GM11168 (cell line): Measurements from ENCODE around the gene NOC2L.

Source experiments
- in situ Hi-C: fragments of 300-500 bp; cut with MboI; formaldehyde crosslinking; loops from one replicate; pipeline ENCODE4 v1.12.0; 2022; ENCODE audit warnings: low sequenced_read_pairs; ENCODE audit not compliant: unreplicated experiment

NOC2L gene

DNA sequence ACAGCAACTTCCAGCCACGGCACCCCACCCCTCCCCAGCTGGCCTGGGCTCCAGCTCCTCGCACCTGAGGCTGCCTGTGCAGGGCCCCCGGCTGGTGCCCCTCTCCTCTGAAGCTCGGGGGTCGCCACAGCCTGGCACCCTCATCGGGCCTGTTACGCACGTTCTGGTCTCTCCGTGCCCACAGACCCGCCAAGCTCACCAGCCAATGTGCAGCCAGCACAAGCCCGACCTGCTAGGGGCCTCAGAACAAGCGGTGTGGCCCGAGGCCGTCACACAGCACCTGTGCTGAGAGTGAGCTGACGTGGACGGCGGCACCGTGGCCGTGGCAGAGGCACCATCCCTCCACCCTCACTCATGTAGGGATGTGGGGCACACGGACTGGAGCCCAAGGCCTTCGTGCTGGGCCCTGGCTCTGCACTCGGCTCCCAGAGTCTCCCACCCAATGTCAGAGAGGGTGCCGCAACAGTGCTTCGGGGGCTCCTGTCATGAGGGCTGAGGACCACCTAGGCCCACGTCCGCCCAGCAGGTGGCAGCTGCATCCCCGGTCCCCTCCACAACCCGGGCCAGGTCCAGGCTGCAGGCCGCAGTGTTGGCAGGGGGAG lies 39.7 kb downstream of the NOC2L start:
- in situ Hi-C loops = no loop called here

GRCh38 chr1:918843-919242 lies 40.2 kb downstream of the NOC2L start:
- in situ Hi-C loops = no loop called here

DNA sequence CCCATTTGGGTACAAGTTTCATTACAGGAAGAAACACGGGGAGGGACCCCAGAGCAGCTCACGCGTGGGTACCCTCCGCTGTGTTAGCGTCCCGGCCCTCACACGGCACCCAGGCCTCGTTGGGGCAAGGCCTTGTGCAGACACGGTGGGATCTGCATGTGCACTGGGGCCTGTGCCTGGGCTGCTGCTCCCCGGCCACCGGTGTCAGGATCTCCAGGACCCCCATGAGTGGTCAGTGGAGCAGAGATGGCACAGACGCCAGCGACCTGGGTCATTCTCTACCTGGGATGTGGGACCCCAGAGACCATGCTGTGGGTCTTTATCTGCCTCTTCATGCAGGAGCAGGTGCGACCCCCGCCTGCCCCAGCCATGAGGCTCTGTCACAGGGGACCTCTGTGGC lies 40.7 kb downstream of the NOC2L start:
- in situ Hi-C loops = no loop called here

DNA sequence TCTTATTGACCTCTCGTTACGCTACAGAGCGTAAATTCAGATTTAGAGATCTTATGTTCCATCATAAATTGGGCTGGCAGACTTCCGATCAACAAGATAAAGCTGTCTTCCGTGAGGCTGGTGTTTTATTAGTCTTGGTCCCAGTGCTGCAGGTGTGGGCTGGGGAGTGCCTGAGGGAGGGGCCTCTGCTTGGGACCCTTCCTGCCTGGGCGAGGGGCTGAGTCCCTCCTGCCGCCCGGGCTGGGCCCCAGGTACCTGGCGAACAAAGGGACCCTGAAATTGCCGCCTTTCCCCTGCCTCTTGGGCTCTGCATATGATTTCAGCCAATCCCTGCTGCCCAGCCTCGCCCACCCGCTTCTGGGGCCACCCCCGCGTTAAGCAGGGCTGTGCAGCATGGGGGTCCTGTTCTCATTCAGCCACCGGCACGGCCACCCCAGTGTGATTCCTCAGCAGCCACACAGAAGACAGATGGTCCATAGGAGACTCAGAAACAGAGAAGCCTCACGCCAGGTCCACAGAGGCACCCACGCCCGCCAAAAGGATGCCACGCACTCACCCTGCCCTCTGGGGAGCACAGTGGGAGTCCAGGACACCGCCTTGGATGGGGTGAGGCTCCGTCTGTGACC lies 41.5 kb downstream of the NOC2L start:
- in situ Hi-C loops = no loop called here

- in situ Hi-C loops = no loop called here
Observed at GRCh38 chr1:917076-917459, 42.0 kb downstream of the NOC2L start.

GRCh38 chr1:916173-917075 lies 42.6 kb downstream of the NOC2L start:
- in situ Hi-C loops = no loop called here

DNA sequence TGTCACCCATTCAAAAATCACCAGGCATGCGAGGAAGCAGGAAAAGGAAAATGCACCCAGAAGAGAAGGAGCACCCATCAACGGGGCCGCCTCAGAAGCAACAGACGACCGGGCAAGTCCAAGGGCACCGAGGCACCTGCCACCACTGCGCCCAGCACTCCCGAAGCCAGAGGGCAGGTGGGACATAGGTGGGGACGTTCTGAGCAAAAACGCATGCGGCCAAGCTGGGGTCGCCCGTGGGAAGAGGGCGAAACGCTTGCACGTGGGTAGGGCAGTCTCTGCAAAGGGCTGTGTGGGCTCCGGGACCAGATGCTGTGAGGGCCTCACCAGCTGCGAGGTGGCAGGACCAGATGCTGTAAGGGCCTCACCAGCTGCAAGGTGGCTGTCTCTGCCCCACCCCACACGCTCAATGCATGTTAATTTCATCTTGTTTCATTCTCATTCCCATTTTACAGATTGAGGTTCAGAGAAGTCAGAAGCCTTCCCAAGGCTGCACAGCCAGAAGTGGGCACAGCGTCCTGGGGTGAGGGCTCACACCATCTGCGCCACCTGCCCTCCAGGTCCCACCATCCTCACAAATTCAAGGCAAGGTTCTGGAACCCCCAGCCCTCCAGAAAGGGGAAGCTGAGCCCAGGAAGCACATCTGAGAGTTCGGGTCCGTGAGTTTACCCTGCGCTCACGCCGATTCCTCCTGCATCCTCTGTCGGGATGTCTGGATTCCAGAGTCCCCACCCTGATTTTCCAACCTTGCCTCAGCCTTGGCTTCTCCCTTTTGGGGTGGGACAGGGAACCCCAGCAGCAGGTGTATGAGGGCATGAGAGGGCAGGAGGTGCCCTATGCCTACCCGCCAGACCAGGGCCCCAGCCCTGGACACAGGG lies 43.5 kb downstream of the NOC2L start:
- in situ Hi-C loops = no loop called here

DNA sequence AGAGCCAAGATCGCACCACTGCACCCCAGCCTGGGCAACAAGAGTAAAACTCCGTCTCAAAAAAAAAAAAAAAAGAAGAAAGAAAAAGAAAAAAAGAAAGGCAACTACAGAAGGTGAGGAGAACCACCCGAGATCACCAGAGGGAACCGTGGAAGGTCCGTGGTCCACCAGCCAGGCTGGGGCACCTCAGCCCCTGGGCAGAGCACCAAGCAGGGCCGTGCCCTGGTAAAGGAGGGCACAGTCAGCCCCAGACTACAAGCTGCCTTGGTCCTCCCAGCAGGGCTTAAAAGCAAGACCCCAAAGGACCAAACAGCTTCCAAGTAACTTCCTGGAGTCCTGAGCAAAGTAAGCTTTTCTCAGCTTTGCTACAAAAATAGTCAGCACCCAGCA lies 44.2 kb downstream of the NOC2L start:
- in situ Hi-C loops = no loop called here

DNA sequence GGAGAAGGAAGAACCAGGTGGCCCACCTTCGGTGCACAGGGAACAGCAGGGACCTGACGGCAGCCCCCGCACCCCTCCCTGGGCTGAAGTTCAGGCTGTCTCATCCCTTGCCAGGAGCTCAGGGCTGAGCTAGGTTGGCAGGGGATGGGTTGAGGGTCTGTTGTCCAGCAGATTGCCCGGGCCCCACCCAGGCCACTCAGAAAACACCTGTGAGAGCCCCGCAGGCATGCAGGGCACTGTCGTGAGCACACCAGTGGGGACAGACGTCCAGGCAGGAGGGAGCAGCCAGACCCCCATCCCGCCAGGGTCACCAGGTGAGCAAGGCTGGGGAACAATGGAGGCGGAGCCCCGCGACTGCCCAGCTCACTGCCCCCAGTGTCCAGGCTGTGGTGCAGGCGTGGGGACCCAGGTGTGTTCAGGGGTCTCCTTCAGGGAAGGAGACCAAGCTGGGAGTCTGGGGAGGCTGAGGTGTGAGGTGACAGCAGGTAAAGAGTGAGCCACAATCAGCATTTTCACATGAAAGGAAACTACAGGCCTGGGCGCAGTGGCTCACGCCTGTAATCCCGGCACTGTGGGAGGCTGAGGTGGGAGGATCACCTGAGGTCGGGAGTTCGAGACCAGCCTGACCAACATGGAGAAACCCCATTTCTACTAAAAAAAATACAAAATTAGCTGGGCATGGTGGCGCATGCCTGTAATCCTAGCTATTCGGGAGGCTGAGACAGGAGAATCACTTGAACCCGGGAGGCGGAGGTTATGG lies 44.7 kb downstream of the NOC2L start:
- in situ Hi-C loops = no loop called here

DNA sequence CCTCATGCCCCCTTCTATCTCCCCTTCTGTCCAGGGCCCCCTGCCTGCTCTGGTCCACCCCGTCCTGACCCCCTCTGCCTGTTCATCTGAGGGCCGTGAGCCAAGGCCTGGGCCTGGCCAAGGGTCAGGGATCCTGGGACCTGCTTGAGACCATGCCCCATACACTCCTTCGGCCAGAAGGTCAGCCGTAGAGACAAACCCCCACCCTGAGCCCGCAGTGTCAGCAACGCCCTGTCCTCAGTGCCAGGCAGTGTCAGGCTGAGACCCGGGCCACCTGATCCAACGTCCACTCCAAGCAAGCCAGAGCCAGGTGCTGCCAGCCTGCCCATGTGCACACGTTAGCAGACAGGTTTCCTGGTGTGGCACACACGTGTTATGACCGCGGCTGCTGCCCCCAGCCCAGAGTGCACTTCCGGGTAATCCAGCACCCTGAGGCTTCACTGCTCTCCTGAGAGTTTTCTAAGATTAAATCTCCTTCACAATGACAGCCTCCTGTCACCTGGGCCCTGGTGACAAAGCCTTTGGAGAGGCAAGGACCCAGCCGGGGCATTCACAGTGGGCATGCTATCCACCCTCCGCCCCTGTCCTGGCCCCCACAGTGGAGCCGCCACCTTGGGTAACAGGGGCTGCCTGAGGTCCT lies 45.4 kb downstream of the NOC2L start:
- in situ Hi-C loops = no loop called here

GRCh38 chr1:912740-913301 lies 46.2 kb downstream of the NOC2L start:
- in situ Hi-C loops = no loop called here

DNA sequence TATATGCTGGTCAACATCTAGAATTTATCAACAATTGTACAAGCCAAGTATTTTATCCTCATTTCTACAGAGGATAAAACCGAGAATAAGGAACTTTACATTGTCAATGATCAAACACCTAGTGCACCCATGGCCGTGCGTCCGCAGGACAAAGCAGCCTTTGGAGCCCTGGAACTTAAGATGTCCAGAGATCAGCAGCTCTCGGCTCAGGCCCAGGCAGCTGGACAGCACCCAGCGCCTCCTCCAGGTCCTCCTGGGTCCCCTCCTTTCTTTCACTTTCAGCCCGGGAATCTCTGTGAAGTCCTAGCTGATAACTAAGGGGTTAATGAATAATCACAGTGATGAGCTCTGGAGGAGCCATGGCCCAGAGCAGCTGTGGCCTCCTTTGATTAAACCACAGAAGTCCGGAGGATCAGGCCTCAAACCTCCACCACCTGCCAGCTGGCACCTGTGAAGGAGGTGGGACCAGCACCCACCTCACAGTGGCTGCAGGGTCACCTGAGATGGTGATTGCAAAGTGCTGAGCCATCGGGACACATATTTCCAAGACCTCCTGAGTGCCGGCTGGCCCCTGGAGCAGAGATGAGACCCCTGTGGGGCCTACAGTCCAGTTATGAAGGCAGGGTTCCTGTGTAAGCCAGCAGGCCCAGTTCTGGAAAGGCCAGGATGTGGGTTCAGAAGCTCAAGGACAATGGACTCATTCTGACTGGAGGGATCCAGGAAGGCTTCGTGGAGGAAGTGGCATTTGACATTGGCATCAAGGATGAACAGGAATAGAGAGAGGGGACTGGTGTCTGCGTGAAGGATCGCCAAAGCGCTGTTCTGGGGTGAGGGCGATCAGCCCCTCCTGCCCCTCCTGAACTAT lies 46.9 kb downstream of the NOC2L start:
- in situ Hi-C loops = no loop called here

DNA sequence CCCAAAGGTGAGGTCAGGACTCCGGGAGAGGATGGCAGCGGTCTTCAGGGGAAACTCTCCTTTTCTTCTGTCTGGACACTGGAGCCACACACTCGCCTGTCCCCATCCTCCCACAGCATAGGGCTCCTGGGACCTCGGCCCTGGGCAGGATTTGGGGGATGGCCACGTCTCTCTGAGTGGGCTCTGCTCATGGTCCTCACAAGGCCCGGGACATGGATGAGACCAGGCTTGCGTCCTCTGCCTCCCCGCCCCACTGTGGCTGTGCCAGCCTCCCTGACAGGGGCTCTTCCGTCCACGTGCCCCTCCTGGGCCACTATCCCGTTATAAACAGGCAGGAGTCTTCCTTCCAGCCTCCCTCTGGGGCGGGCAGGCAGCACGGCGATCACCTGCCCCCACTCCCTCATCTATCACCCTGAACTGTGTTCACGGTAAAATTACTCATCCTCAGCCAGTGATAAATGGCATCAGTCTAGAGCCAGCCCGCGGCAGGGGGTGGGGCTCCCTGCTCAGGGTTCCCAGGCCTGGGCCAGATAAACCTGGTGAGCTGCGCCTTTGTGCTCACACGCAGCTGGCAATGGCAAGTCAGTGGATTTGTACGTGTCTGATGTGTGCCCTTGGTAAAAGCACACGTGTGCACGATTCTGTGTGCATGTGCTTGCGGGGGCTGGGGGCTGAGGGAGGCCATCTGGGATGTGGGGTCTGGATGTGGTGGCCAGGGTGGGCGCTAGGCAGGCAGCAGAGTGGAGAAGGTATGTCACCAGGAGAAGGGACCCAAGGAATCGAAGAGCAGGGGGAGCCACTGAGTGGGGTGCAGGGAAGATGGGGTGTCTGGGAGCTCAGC lies 48.0 kb downstream of the NOC2L start:
- in situ Hi-C loops = no loop called here

GRCh38 chr1:910311-910880 lies 48.7 kb downstream of the NOC2L start:
- in situ Hi-C loops = no loop called here

GRCh38 chr1:909861-910310 lies 49.2 kb downstream of the NOC2L start:
- in situ Hi-C loops = no loop called here

- in situ Hi-C loops = no loop called here
Observed at GRCh38 chr1:908661-909060, 50.4 kb downstream of the NOC2L start.
